GM12878 (cell line): ENCODE data around the gene OCA2. TPM values are rescaled to one million over a fixed set of nuclear protein-coding genes. Genes with fewer than 3 reads are reported as not detected.
"Not testable (repeated sequence)": the region's sequence is repeated elsewhere in the genome, so short reads cannot be mapped to it uniquely, and the experiment has no call there.

Source experiments
- ATAC-seq: fragments of 200-7000 bp; cut with Tn5 transposase; 3 replicates; pipeline ENCODE4 v1.9.1; 2020; ENCODE audit warnings: mild to moderate bottlenecking, moderate library complexity
- BruUV-seq: library from RNA; stranded (reverse); fragments of 400-500 nt; replicated peaks from 2 replicates; lab custom pipeline; 2021; lab: Mats Ljungman, UMichigan
- CTCF ChIA-PET: fragments of 300-600 bp; sonication (Branson Sonifier 250); formaldehyde crosslinking; extraction: SDS; loops from one replicate; lab custom pipeline; 2021; ENCODE audit warnings: inconsistent platforms; lab: Yijun Ruan, JAX
- POLR2A ChIA-PET: fragments of 350-600 bp; formaldehyde crosslinking; extraction: SDS; loops from one replicate; lab custom pipeline; 2021; ENCODE audit warnings: inconsistent platforms; lab: Charles Lee
- RAD21 ChIA-PET: fragments of 300-600 bp; sonication (Branson Sonifier 250); formaldehyde crosslinking; loops from one replicate; lab custom pipeline; 2023; ENCODE audit warnings: antibody characterized with exemption; ENCODE audit not compliant: unreplicated experiment; lab: Charles Lee
- SMC1A ChIA-PET: fragments of 300-600 bp; sonication (Branson Sonifier 250); formaldehyde crosslinking; loops from one replicate; lab custom pipeline; 2023; ENCODE audit not compliant: unreplicated experiment, uncharacterized antibody; lab: Charles Lee
- DNase-seq: peaks from one replicate; pipeline ENCODE4 v3.0.0-alpha.2; 2011; ENCODE audit warnings: low read depth, low spot score
- FAIRE-seq: peaks from 3 replicates; lab custom pipeline; 2011; peaks lifted over from hg19 to GRCh38; lab: Jason Lieb, UNC
- H2AFZ ChIP-seq: 2 replicates; pipeline ENCODE4 v1.6.0; 2011; ENCODE audit warnings: low read depth, low read length, control low read depth; ENCODE audit not compliant: control insufficient read depth
- H3K27ac ChIP-seq: 2 replicates; pipeline ENCODE4 v1.5.1; 2011; ENCODE audit warnings: control low read depth; ENCODE audit not compliant: control insufficient read depth, insufficient read depth
- H3K27me3 ChIP-seq, 2 experiments: replicated peaks in 1 of 2; 2 replicates each; pipeline versions ENCODE4 v1.6.0 to v1.6.1; 2011; ENCODE audit warnings: low read length in 1 of 2; ENCODE audit not compliant: control insufficient read depth in 2 of 2, insufficient read depth in 2 of 2
- H3K36me3 ChIP-seq, 2 experiments: 2 replicates each; pipeline ENCODE4 v1.5.1; 2011; ENCODE audit warnings: low read length in 1 of 2; ENCODE audit not compliant: control insufficient read depth in 2 of 2, insufficient read depth in 2 of 2
- H3K4me1 ChIP-seq: 2 replicates; pipeline ENCODE4 v1.6.1; 2011; ENCODE audit warnings: mild to moderate bottlenecking, low read length, moderate library complexity, mixed read lengths; ENCODE audit not compliant: control insufficient read depth, insufficient read depth
- H3K4me2 ChIP-seq: 2 replicates; pipeline ENCODE4 v1.6.0; 2011; ENCODE audit warnings: control low read depth; ENCODE audit not compliant: control insufficient read depth, insufficient read depth
- H3K4me3 ChIP-seq: fragments of 200-600 bp; sonication (generic); 2 replicates; pipeline ENCODE4 v1.5.1; 2016
- H3K79me2 ChIP-seq: 2 replicates; pipeline ENCODE4 v1.6.0; 2011; ENCODE audit warnings: low read length; ENCODE audit not compliant: control insufficient read depth, insufficient read depth
- H3K9ac ChIP-seq: 2 replicates; pipeline ENCODE4 v1.8.0; 2011; ENCODE audit warnings: low read length, control low read depth, mixed read lengths; ENCODE audit not compliant: control insufficient read depth, insufficient read depth
- H3K9me3 ChIP-seq: replicated peaks from 3 replicates; pipeline ENCODE4 v1.5.1; 2011; ENCODE audit warnings: mild to moderate bottlenecking, low read length; ENCODE audit not compliant: control insufficient read depth, insufficient read depth
- H4K20me1 ChIP-seq: 2 replicates; pipeline ENCODE4 v1.6.0; 2011; ENCODE audit not compliant: control insufficient read depth, insufficient read depth
- EGR1 ChIP-seq, 2 experiments: IDR thresholded peaks; 1 replicate in 1 of 2; 2 replicates in 1 of 2; pipeline ENCODE4 v1.6.1; 2011 to 2012; ENCODE audit warnings: low read depth in 2 of 2, low read length in 2 of 2, borderline replicate concordance in 1 of 2, mild to moderate bottlenecking in 1 of 2, moderate library complexity in 1 of 2
- JUND ChIP-seq: IDR thresholded peaks from 2 replicates; pipeline ENCODE4 v1.6.1; 2012; ENCODE audit warnings: low read depth, mild to moderate bottlenecking, low read length, improper control_type of control experiment, moderate library complexity
- KLF5 ChIP-seq: fragments of 450-650 bp; IDR thresholded peaks from 2 replicates; pipeline ENCODE4 v1.6.1; 2014; ENCODE audit warnings: mild to moderate bottlenecking; ENCODE audit not compliant: partially characterized antibody
- NFXL1 ChIP-seq: fragments of 450-650 bp; IDR thresholded peaks from 2 replicates; pipeline ENCODE4 v1.6.1; 2017; ENCODE audit warnings: antibody characterized with exemption, mild to moderate bottlenecking, borderline replicate concordance
- NFYB ChIP-seq: IDR thresholded peaks from 2 replicates; pipeline ENCODE4 v1.6.1; 2011; ENCODE audit warnings: low read depth, mild to moderate bottlenecking, low read length, improper control_type of control experiment, moderate library complexity; ENCODE audit not compliant: insufficient read depth
- RBBP5 ChIP-seq: fragments of 200-600 bp; sonication (generic); conservative IDR thresholded peaks from 2 replicates; pipeline ENCODE4 v1.6.1; 2016
- SMAD5 ChIP-seq: IDR thresholded peaks from 2 replicates; pipeline ENCODE4 v1.6.1; 2016; ENCODE audit warnings: antibody characterized with exemption, low read depth
- SRF ChIP-seq, 2 experiments: IDR thresholded peaks; 2 replicates each; pipeline ENCODE4 v1.6.1; 2011; ENCODE audit warnings: low read depth in 2 of 2, low read length in 2 of 2, mild to moderate bottlenecking in 1 of 2, moderate library complexity in 1 of 2
- STAT1 ChIP-seq: fragments of 450-650 bp; conservative IDR thresholded peaks from 2 replicates; pipeline ENCODE4 v1.6.1; 2014; ENCODE audit warnings: antibody characterized with exemption, mild to moderate bottlenecking
- STAT3 ChIP-seq: IDR thresholded peaks from 2 replicates; pipeline ENCODE4 v1.6.1; 2011; ENCODE audit warnings: low read depth, low read length, improper control_type of control experiment
- WRNIP1 ChIP-seq: IDR thresholded peaks from 2 replicates; pipeline ENCODE4 v1.6.1; 2011; ENCODE audit warnings: low read depth, low read length, improper control_type of control experiment, borderline replicate concordance
- WGBS: methylation state at CpG from one replicate; pipeline ENCODE4 v1.1.6; 2016; ENCODE audit warnings: low lambda C conversion rate; ENCODE audit not compliant: insufficient replicate concordance, insufficient coverage; ENCODE audit errors: missing lambda C conversion rate; 5-methylcytosine and 5-hydroxymethylcytosine counted together
- in situ Hi-C: fragments of 300-500 bp; cut with MboI; formaldehyde crosslinking; loops from 9 replicates; pipeline ENCODE4 v1.14.3; 2018; ENCODE audit warnings: mixed read lengths
- intact Hi-C: fragments of 100-400 bp; cut with micrococcal nuclease; formaldehyde crosslinking; loops from one replicate; pipeline ENCODE4 v1.14.2; 2022; ENCODE audit not compliant: unreplicated experiment
- polyA plus RNA-seq, 11 experiments: library from polyadenylated mRNA; depleted of rRNA in 4 of 11; unstranded in 6 of 11; stranded (reverse) in 5 of 11; fragments of >200 nt; fragmentation: Nextera tagmentation in 4 of 11; fragmentation: Illumina TruSeq in 1 of 11; extraction: Ambion mirVana in 4 of 11; extraction: Trizol in 1 of 11; gene quantifications; 1 replicate in 1 of 11; 2 replicates in 10 of 11; pipeline versions ENCODE4 v1.2.1 to v1.2.3, GENCODE V29; 2011 to 2016; ENCODE audit warnings: inconsistent platforms in 2 of 11, missing spikeins in 2 of 11, low read depth in 1 of 11
- total RNA-seq, 4 experiments: library from RNA; depleted of rRNA in 3 of 4; stranded (reverse); fragments of >200 nt in 3 of 4; fragmentation: Illumina TruSeq in 1 of 4; extraction: Trizol in 1 of 4; gene quantifications; 2 replicates each; pipeline versions ENCODE4 v1.2.1 to v1.2.3, GENCODE V29; 2013 to 2021
- TF ChIP-seq, protein P1 (sequence below): fragments of 150-350 bp; IDR thresholded peaks from 2 replicates; pipeline ENCODE4 v1.6.1; 2014; ENCODE audit warnings: mild to moderate bottlenecking, low read depth, low read length
- TF ChIP-seq, protein P2 (sequence below): IDR thresholded peaks from 2 replicates; pipeline ENCODE4 v1.6.1; 2012; ENCODE audit warnings: low read depth, low read length, improper control_type of control experiment

Gene OCA2
- total and polyA plus RNA-seq, 10 of the 15 experiments (the other 5 are each of a cell fraction or from before 2014, with no cell fraction given), result 0.04 to 1.8 TPM; not detected in 8

DNA sequence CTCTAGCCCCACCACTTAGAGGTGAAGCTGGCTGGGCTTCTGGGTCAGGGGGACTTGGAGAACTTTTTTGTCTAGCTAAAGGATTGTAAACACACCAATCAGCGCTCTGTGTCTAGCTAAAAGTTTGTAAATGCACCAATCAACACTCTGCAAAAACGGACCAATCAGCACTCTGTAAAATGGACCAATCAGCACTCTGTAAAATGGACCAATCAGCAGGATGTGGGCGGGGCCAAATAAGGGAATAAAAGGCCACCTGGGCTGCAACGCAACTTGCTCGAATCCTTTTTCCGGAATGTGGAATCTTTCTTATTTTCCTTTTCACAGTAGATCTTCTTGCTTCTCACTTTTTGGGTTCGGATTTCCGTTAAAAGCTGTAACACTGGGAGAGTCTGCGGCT lies 385.3 kb downstream of the OCA2 start:
- intact Hi-C loops, POLR2A ChIA-PET, CTCF ChIA-PET, H3K27me3 ChIP-seq, H3K4me1 ChIP-seq, H3K4me2 ChIP-seq, H3K9ac ChIP-seq, FAIRE-seq, DNase-seq, H2AFZ ChIP-seq, ATAC-seq, RAD21 ChIA-PET, H4K20me1 ChIP-seq, BruUV-seq, H3K9me3 ChIP-seq, H3K4me3 ChIP-seq, SMC1A ChIA-PET, H3K27ac ChIP-seq, H3K79me2 ChIP-seq, H3K36me3 ChIP-seq, in situ Hi-C loops: not testable (repeated sequence)
- WGBS, result 49% methylated on average over 9 of the region's 9 CpGs
- TF ChIP-seq NFYB, result peak; percentile 56; the same call in 1 of the 2 replicates

DNA sequence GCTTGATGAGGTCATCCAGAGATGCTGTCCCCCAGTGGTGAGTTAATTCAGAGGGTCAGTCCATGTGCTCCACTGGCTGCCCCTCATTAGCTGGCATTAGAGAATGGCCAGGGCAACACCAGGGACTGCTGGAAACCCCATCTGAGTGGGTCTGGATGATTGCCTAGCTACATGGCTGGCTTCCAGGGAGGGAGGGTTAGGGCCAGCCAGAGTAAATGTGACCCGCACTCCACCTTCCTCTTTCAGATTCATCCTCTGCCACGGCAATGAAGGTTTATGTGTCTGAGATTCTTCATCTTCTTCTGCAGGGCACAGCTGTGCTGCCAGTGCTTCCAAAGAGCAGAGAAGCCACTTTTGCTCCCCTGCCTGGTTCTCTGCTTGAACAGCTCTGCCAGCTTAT lies 391.9 kb downstream of the OCA2 start:
- ChIA-PET SMC1A (no interaction called here), RAD21 (no interaction called here), CTCF (no interaction called here), POLR2A (no interaction called here)
- Histone ChIP-seq H3K9ac (no peak overlapping the region), H3K79me2 (no peaks in the 10 kb centered on the region), H3K27me3 (no peaks in the 10 kb centered on the region), H3K27ac (no peak overlapping the region), H3K4me3 (no peak overlapping the region), H3K36me3 (no peaks in the 10 kb centered on the region), H3K4me2 (no peak overlapping the region), H3K4me1 (no peaks in the 10 kb centered on the region), H4K20me1 (no peaks in the 10 kb centered on the region), H2AFZ (no peak overlapping the region), H3K9me3 (no peaks in the 10 kb centered on the region; the same call in 2 of the 3 replicates)
- in situ Hi-C loops, result no loop called here
- no peak for ATAC-seq
- WGBS, result 44% methylated on average over 2 of the region's 2 CpGs
- TF ChIP-seq JUND (no peak), STAT1 (no peak), KLF5 (no peak), STAT3 (no peak), WRNIP1 (no peak), SMAD5 (no peak), NFXL1 (no peak), RBBP5 (no peak), SRF (IDR thresholded peaks at IDR 0.05; ENCODE audit: low read depth in 2 of 2, low read length in 2 of 2) (no peak), EGR1 (IDR thresholded peaks at IDR 0.05; ENCODE audit: borderline replicate concordance in 1 of 2, low read depth in 2 of 2, low read length in 2 of 2) (no peak)
- TF ChIP-seq, protein P1, sequence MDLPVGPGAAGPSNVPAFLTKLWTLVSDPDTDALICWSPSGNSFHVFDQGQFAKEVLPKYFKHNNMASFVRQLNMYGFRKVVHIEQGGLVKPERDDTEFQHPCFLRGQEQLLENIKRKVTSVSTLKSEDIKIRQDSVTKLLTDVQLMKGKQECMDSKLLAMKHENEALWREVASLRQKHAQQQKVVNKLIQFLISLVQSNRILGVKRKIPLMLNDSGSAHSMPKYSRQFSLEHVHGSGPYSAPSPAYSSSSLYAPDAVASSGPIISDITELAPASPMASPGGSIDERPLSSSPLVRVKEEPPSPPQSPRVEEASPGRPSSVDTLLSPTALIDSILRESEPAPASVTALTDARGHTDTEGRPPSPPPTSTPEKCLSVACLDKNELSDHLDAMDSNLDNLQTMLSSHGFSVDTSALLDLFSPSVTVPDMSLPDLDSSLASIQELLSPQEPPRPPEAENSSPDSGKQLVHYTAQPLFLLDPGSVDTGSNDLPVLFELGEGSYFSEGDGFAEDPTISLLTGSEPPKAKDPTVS, result no peak
- TF ChIP-seq, protein P2, sequence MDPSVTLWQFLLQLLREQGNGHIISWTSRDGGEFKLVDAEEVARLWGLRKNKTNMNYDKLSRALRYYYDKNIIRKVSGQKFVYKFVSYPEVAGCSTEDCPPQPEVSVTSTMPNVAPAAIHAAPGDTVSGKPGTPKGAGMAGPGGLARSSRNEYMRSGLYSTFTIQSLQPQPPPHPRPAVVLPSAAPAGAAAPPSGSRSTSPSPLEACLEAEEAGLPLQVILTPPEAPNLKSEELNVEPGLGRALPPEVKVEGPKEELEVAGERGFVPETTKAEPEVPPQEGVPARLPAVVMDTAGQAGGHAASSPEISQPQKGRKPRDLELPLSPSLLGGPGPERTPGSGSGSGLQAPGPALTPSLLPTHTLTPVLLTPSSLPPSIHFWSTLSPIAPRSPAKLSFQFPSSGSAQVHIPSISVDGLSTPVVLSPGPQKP, result no peak
- intact Hi-C loops, result no loop called here
- no peak for DNase-seq
- BruUV-seq, result no TSS peak
- no peak for FAIRE-seq
